ENCODE data around the gene RASEF. TPM values are rescaled to one million over a fixed set of nuclear protein-coding genes. Genes with fewer than 3 reads are reported as not detected.
A peak's percentile ranks its signal among the peaks of the same experiment; 100 is the strongest.

Gene RASEF
- total RNA-seq, 2 experiments from 2014 or later: not detected

DNA sequence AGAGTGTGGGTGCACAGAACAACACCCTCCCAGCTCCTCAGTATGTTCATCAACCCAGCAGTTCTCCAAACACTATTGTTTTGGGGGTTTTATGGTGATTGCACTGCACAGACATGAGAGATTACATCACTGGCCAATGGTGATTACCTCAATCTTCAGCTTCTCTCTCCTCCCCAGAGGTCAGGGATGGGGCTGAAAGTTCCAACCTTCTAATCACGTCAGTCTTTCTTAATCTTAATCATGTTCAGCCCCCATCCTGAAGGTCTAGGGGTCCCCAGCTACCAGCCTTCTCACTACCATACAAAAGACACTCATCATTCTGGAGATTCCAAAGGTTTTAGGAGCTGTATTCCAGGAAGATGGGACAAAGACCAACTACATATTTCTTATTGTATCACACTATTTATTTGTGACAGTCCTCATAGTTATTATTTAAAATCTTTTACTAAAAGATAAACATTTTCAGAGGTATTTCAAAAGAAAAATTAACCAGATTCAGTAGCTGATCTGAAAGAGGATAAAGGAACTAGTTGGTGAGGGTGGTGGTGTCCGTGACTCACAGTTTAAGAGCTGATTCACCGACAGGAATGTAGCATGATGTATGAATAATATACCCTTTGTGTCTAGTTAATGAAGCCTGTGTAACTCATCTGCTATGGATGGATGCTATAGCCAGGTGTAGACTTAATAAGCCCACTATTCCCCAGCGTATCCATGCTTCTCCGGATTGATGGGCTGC is 35.6 kb downstream of the RASEF start:
- no peak for DNase-seq
- Mint-ChIP-seq H3K27ac (no peak overlapping the region), H3K9me3 (ENCODE audit: insufficient read depth) (no peaks in the 10 kb centered on the region)

DNA sequence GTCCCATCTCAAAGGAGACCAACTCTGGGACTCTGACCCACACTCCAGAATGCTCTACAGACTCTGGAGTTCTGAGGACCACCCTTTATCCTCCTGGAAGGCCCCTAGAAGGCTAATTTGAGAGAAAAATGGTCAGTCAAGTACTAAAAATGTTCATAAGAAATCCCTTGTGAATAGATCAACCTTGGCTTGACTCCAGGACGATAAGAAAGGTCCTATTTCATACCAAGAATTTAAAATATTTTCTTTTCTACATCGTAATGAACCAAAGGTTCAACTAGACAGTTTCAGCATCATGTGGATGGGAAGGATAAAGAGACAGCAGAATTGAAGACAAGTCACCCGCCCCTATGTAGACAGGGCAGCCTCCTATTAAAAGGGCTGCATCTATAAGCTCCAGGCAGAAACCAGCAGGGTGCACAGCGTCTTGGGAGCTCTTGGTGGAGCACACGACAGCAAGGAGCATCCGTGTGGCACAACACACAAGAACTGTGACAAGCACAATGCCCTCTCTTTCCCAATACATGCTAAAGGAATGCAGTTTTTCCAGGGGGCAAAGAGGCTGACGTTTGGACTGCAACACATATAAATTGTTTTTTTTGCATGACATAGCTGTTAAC is 38.3 kb downstream of the RASEF start:
- H3K36me3 Mint-ChIP-seq (ENCODE audit: low read depth): no peaks in the 10 kb centered on the region
- H3K27me3 Mint-ChIP-seq (ENCODE audit: low read depth): peaks cover 8% of the 10 kb centered on the region
- no peak for DNase-seq
- no peak for ATAC-seq
- H3K4me1 Mint-ChIP-seq (ENCODE audit: low read depth): no peaks in the 10 kb centered on the region
- CTCF ChIA-PET: no interaction called here
- no peak overlapping the region for H3K27ac Mint-ChIP-seq
- POLR2A ChIA-PET: no interaction called here
- no peaks in the 10 kb centered on the region for H3K9me3 Mint-ChIP-seq (ENCODE audit: insufficient read depth)
- H3K4me3 Mint-ChIP-seq: no peak overlapping the region

More for the DNA sequence above, 35.6 kb downstream of the RASEF start:
- peaks cover 8% of the 10 kb centered on the region for H3K27me3 Mint-ChIP-seq (ENCODE audit: low read depth)
- H3K36me3 Mint-ChIP-seq (ENCODE audit: low read depth): no peaks in the 10 kb centered on the region
- H3K4me1 Mint-ChIP-seq (ENCODE audit: low read depth): no peaks in the 10 kb centered on the region
- no peak for ATAC-seq
- CTCF ChIA-PET: no interaction called here
- no peak overlapping the region for H3K4me3 Mint-ChIP-seq
- POLR2A ChIA-PET: no interaction called here

DNA sequence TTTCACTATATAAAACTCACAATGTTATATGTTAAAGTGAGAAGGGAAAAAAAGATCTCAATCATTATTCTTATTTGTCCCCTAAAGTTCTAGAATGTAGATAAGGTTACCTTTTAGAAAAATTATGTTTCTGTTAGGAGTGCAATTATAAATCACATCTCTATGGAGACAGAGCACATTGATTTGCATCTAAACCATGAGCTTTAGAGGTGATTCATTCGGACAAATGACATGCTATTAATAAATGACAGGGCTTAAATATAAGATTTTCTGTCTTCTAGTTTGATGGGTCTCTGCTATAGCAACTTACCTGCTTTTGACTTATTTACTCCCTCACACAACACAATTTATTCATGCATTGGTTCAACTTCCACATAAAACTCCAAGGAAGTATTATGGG is 39.8 kb downstream of the RASEF start:
- Mint-ChIP-seq H3K4me3 (no peak overlapping the region), H3K36me3 (ENCODE audit: low read depth) (no peaks in the 10 kb centered on the region), H3K27ac (no peak overlapping the region), H3K9me3 (ENCODE audit: insufficient read depth) (no peaks in the 10 kb centered on the region), H3K27me3 (ENCODE audit: low read depth) (peaks cover 12% of the 10 kb centered on the region), H3K4me1 (ENCODE audit: low read depth) (no peaks in the 10 kb centered on the region)
- ATAC-seq (no peak), DNase-seq (no peak)
- POLR2A ChIA-PET: no interaction called here
- CTCF ChIA-PET: no interaction called here

DNA sequence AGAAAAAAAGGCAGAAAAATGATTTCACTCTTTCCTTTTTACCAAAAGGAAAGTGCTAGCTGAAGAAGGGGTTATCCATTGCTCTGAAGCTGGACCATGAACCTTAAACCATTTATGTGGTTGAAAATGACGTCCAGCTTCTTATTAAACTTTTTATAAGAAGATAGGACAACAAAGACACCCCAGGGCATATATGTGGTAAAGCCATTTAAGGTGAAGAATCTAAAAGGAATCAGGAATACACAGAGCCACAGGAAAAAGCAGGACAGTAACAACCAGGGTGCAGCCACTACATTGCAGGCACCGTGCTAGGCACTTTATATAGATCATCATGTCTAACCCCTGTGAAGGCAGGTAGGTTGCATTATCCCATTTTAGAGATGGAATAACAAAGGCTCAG is 42.1 kb downstream of the RASEF start:
- DNase-seq: no peak
- H3K27ac Mint-ChIP-seq: no peak overlapping the region
- CTCF ChIA-PET: no interaction called here
- H3K27me3 Mint-ChIP-seq (ENCODE audit: low read depth): peaks cover 15% of the 10 kb centered on the region
- no peaks in the 10 kb centered on the region for H3K9me3 Mint-ChIP-seq (ENCODE audit: insufficient read depth)
- H3K36me3 Mint-ChIP-seq (ENCODE audit: low read depth): peaks cover 2% of the 10 kb centered on the region
- POLR2A ChIA-PET: no interaction called here
- ATAC-seq: no peak
- no peak overlapping the region for H3K4me3 Mint-ChIP-seq
- H3K4me1 Mint-ChIP-seq (ENCODE audit: low read depth): peaks cover 7% of the 10 kb centered on the region

DNA sequence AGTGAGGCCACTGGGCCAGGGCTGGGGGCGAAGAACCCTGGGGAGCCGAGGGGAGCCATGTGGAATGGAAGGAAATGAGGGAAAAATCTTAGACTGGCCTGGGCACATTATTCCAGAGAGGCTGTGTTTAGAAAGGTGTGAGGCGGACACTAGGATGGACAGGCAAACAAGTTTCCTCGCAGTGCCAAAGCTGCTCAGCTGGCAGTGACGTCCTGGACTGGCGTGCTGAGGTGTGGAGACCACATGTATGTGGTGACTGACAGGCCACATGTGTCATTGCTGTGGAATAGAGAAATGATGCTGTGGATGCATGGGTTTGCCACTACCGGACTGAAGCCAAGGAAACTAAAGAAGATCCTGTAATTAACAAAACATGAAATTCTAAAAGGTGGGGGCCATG is 42.6 kb downstream of the RASEF start:
- H3K36me3 Mint-ChIP-seq (ENCODE audit: low read depth): peaks cover 2% of the 10 kb centered on the region
- ATAC-seq: no peak
- H3K4me3 Mint-ChIP-seq: no peak overlapping the region
- peaks cover 10% of the 10 kb centered on the region for H3K4me1 Mint-ChIP-seq (ENCODE audit: low read depth)
- POLR2A ChIA-PET: no interaction called here
- H3K27me3 Mint-ChIP-seq (ENCODE audit: low read depth): peaks cover 15% of the 10 kb centered on the region
- DNase-seq: no peak
- H3K9me3 Mint-ChIP-seq (ENCODE audit: insufficient read depth): no peaks in the 10 kb centered on the region
- no peak overlapping the region for H3K27ac Mint-ChIP-seq
- CTCF ChIA-PET: no interaction called here

DNA sequence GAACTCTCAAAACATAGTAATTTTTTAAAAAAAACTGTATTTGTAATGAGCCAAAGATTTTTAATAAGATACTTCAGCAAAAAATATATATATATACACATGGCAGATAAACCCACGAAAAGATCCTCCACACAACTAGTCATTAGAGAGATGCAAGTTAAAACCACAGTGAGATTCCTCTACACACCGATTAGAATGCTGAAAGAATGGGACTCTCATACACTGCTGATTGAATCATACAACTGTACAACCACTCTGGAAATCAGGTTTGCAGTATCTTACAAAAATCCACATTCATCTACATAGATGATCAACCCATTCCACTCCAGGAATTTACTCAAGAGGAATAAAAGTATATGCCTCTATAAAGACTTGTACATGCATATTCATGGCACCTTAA is 43.7 kb downstream of the RASEF start:
- Mint-ChIP-seq H3K4me3 (no peak overlapping the region), H3K4me1 (ENCODE audit: low read depth) (peaks cover 16% of the 10 kb centered on the region), H3K27ac (no peak overlapping the region), H3K36me3 (ENCODE audit: low read depth) (peaks cover 5% of the 10 kb centered on the region), H3K27me3 (ENCODE audit: low read depth) (peaks cover 15% of the 10 kb centered on the region), H3K9me3 (ENCODE audit: insufficient read depth) (no peaks in the 10 kb centered on the region)
- DNase-seq: no peak
- POLR2A ChIA-PET: no interaction called here
- no peak for ATAC-seq
- CTCF ChIA-PET: no interaction called here

DNA sequence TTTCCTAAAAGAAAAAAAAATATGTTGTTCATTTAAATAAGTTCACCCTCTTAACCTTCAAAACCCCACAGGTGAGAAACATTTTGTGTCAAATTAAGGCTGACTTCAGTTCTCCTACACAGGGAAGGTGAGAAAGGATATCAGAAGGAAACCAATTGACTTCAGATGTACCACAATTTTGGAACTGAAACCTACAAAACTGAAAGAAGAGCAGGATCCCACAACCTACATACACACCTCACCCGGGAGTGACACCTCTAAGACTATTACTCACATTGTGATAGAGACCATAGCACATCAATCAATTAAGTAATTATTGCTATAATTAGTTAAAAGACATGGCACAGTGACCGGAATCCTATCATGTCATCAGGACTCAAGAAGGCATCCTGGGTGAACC is 47.0 kb downstream of the RASEF start:
- POLR2A ChIA-PET: no interaction called here
- DNase-seq (no peak), ATAC-seq (no peak)
- peaks cover 10% of the 10 kb centered on the region for H3K36me3 Mint-ChIP-seq (ENCODE audit: low read depth)
- H3K27me3 Mint-ChIP-seq (ENCODE audit: low read depth): peaks cover 11% of the 10 kb centered on the region
- no peak overlapping the region for H3K27ac Mint-ChIP-seq
- CTCF ChIA-PET: no interaction called here
- H3K4me3 Mint-ChIP-seq: no peak overlapping the region
- H3K9me3 Mint-ChIP-seq (ENCODE audit: insufficient read depth): no peaks in the 10 kb centered on the region
- H3K4me1 Mint-ChIP-seq (ENCODE audit: low read depth): peaks cover 41% of the 10 kb centered on the region

DNA sequence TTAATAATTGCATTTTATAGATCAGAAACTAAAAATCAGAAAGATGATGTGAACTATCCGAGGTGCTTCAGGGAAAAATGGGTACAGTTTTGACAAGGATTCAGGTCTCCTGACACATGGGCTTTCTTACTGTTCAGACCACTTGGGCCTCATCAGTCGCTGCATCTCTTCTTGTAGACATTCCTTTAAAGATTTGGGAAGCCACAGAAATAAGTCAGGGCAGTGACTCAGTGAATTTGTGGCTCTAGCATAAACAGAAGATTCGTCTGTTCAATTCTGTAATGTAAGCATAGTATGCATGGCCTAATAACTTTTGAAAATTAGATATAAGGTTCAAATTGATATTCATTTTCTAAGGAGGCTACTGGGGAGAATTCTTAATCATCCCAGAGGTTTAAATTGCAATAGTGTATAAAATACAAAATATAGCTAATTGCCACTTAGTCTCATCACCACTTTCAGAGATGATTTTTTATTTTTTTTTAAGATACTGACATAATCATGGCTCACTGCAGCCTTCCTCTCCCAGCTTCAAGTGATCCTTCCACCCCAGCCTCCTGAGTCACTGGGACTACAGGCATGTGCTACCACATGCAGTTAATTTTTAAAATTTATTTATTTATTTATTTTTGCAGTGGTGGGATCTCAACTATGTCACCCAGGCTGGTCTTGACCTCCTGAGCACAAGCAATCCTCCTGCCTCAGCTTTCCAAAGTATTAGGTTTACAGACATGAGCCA is 48.9 kb downstream of the RASEF start:
- peaks cover 11% of the 10 kb centered on the region for H3K27me3 Mint-ChIP-seq (ENCODE audit: low read depth)
- H3K4me1 Mint-ChIP-seq (ENCODE audit: low read depth): peaks cover 43% of the 10 kb centered on the region
- DNase-seq (no peak), ATAC-seq (no peak)
- no peak overlapping the region for H3K27ac Mint-ChIP-seq
- H3K4me3 Mint-ChIP-seq: no peak overlapping the region
- POLR2A ChIA-PET: no interaction called here
- peaks cover 10% of the 10 kb centered on the region for H3K36me3 Mint-ChIP-seq (ENCODE audit: low read depth)
- no peaks in the 10 kb centered on the region for H3K9me3 Mint-ChIP-seq (ENCODE audit: insufficient read depth)
- CTCF ChIA-PET: no interaction called here

DNA sequence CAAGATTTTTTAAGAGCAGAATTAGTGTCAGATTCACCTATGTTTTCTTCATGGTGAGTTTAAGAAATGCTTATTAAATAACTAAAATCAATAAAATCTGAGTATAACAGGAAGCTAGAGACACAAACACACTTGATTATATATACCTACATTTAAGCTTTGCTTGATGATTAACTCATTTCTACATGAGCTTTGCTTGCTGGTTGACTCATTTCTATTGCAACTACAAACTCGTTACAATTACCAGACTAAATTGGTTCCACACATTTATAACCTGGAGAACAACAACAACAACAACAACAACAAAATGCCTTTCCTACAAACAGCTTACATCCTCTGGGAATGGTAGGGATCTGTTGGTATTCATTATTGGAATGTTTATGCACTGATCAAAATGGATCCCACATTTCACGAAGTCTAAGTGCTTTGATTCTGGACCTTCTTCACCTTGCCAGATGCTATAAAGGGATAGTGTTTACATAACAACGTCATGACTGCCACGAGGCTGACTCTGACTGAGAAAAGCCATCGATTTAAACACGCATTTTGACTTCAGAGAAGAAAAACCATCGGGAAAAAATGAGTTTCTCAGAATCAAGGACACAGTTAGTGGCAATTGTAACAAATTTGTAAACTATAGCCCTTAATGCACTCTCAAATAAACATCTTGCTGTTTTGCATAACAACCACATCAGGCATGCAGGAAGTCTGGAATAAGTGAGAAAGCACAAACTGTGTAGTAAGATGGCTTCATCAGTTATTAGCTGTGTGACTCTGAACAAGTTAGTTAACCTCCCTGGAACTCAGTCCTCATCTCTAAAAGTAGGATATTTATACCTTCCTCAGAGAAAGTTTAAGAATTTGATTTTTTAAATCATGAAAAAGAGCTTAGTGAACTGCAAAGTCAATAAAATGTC is 49.8 kb downstream of the RASEF start:
- ChIA-PET CTCF (no interaction called here), POLR2A (no interaction called here)
- Mint-ChIP-seq H3K36me3 (ENCODE audit: low read depth) (peaks cover 10% of the 10 kb centered on the region), H3K9me3 (ENCODE audit: insufficient read depth) (no peaks in the 10 kb centered on the region), H3K4me3 (no peak overlapping the region), H3K27ac (no peak overlapping the region), H3K27me3 (ENCODE audit: low read depth) (peaks cover 12% of the 10 kb centered on the region), H3K4me1 (ENCODE audit: low read depth) (peaks cover 43% of the 10 kb centered on the region)
- ATAC-seq (no peak), DNase-seq (no peak)

DNA sequence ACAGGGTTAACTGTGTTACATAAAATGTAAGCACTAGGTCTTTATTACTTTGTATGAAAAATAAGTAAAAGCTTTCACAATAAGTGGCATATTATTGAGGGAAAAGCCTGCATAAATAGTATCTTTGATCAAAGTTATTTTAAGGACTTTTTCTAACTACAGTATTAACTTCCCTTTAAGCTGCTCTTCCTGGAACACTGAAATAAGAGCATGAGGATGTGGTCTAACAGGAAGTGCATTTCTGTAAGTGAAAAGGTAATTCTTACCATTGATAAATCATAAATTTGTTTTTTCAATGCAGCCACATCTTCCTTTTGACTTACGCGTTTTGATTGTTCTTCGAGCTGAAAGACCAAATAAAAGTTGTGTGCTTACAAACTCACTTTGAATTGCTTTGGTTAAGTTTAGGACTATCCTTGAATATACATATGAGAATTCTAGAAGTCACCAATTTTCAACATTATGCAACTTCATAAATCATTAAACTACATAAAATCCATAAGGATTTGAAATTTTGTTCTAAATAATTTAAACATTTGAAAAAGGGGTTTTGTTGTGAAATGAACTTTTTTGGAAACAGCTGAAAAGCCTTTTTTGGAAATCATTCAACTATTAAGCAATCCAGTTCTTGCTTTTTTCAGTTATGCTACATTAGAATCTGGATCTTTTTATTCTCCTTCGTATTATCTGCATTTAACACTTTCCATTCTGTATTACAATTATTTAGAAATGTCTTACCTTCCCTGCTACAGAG is 50.6 kb downstream of the RASEF start:
- ChIA-PET POLR2A (no interaction called here), CTCF (no interaction called here)
- peaks cover 8% of the 10 kb centered on the region for H3K36me3 Mint-ChIP-seq (ENCODE audit: low read depth)
- H3K4me1 Mint-ChIP-seq (ENCODE audit: low read depth): peaks cover 50% of the 10 kb centered on the region
- no peaks in the 10 kb centered on the region for H3K9me3 Mint-ChIP-seq (ENCODE audit: insufficient read depth)
- H3K27me3 Mint-ChIP-seq (ENCODE audit: low read depth): peaks cover 16% of the 10 kb centered on the region
- DNase-seq: no peak
- H3K4me3 Mint-ChIP-seq: peak overlapping the region; percentile 19
- ATAC-seq: peak; percentile 44
- H3K27ac Mint-ChIP-seq: peak overlapping the region; percentile 35

DNA sequence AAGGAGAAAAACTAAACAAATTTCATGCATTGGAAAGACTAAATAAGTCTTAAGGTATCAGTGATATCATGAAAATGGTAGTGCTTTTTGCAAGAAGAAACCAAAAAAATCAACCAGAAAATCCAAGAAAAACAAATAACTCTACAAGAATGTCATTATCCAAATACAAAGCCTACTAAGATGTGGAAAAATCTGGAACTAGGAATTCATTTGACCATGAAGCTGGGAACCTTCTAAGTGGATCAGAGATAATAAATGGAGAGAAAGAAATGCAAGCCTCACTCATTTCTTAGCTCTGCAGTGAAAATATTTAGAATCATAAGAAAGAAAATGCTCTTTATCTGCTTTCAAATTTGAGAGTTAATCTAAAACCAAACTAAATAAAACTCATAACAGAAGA is 51.3 kb downstream of the RASEF start:
- ATAC-seq (no peak), DNase-seq (no peak)
- peaks cover 8% of the 10 kb centered on the region for H3K36me3 Mint-ChIP-seq (ENCODE audit: low read depth)
- H3K27ac Mint-ChIP-seq: peak overlapping the region; percentile 35
- peaks cover 17% of the 10 kb centered on the region for H3K27me3 Mint-ChIP-seq (ENCODE audit: low read depth)
- H3K4me3 Mint-ChIP-seq: peak overlapping the region; percentile 19
- CTCF ChIA-PET: no interaction called here
- peaks cover 51% of the 10 kb centered on the region for H3K4me1 Mint-ChIP-seq (ENCODE audit: low read depth)
- POLR2A ChIA-PET: no interaction called here
- no peaks in the 10 kb centered on the region for H3K9me3 Mint-ChIP-seq (ENCODE audit: insufficient read depth)

All from activated CD8-positive, alpha-beta T cell treated with anti-CD3 and anti-CD28 coated beads, Interleukin-2, amount 10 ng/mL, durations not matched to agents 7 days and 5 days (primary cell).